SK-N-SH treated with all-trans-retinoic acid at 6 μM for 48 hours (cell line): Measurements from ENCODE around the gene ZBTB5.

Experiments
- BACH2 ChIP-seq: fragments of 250-450 bp; sonication (Bioruptor Pico); IDR thresholded peaks from 2 replicates; pipeline ENCODE4 v1.9.0; 2021; ENCODE audit warnings: mild to moderate bottlenecking, borderline replicate concordance
- GLIS3 ChIP-seq: fragments of 250-450 bp; sonication (Bioruptor Pico); IDR thresholded peaks from 2 replicates; pipeline ENCODE4 v1.5.0; 2020; ENCODE audit warnings: mild to moderate bottlenecking, moderate library complexity
- PPARA ChIP-seq: fragments of 250-450 bp; sonication (Bioruptor Pico); IDR thresholded peaks from 2 replicates; pipeline ENCODE4 v1.5.0; 2020; ENCODE audit warnings: mild to moderate bottlenecking, borderline replicate concordance
- ZC3H10 ChIP-seq: fragments of 250-450 bp; sonication (Bioruptor Pico); IDR thresholded peaks from 2 replicates; pipeline ENCODE4 v1.5.1; 2021; ENCODE audit warnings: mild to moderate bottlenecking, moderate library complexity
- ZNF565 ChIP-seq: fragments of 450-650 bp; formaldehyde crosslinking; conservative IDR thresholded peaks from 2 replicates; pipeline ENCODE4 v1.5.0; 2020; ENCODE audit warnings: low read depth, mild to moderate bottlenecking, moderate library complexity
- TF ChIP-seq, protein P1 (sequence below): fragments of 250-450 bp; sonication (Bioruptor Pico); IDR thresholded peaks from 2 replicates; pipeline ENCODE4 v1.8.0; 2020; ENCODE audit warnings: mild to moderate bottlenecking, moderate library complexity, borderline replicate concordance

- TF ChIP-seq, protein P1, sequence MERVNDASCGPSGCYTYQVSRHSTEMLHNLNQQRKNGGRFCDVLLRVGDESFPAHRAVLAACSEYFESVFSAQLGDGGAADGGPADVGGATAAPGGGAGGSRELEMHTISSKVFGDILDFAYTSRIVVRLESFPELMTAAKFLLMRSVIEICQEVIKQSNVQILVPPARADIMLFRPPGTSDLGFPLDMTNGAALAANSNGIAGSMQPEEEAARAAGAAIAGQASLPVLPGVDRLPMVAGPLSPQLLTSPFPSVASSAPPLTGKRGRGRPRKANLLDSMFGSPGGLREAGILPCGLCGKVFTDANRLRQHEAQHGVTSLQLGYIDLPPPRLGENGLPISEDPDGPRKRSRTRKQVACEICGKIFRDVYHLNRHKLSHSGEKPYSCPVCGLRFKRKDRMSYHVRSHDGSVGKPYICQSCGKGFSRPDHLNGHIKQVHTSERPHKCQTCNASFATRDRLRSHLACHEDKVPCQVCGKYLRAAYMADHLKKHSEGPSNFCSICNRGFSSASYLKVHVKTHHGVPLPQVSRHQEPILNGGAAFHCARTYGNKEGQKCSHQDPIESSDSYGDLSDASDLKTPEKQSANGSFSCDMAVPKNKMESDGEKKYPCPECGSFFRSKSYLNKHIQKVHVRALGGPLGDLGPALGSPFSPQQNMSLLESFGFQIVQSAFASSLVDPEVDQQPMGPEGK, result no peak
- no peak for TF ChIP-seq PPARA (CRISPR knock-in tag)
- TF ChIP-seq GLIS3, result no peak
- no peak for TF ChIP-seq BACH2 (CRISPR knock-in tag)
- no peak for TF ChIP-seq ZNF565 (CRISPR knock-in tag)
- no peak for TF ChIP-seq ZC3H10 (CRISPR knock-in tag)
These were observed 21.6 kb upstream of the ZBTB5 start for GRCh38 chr9:37486616-37487548.
